HG02973 (cell line): ENCODE results near the gene SLC23A2.

Experiments
- ATAC-seq: cut with Tn5 transposase; IDR thresholded peaks from one replicate; pipeline ENCODE4 v1.9.1; 2021; ENCODE audit warnings: moderate library complexity; ENCODE audit not compliant: unreplicated experiment

The SLC23A2 gene

GRCh38 chr20:4905613-4906012 lies 95.7 kb downstream of the SLC23A2 start:
- ATAC-seq = no peak

- no peak for ATAC-seq
Measured at GRCh38 chr20:4905195-4905594, 96.1 kb downstream of the SLC23A2 start.

GRCh38 chr20:4904127-4904860 lies 97.0 kb downstream of the SLC23A2 start:
- ATAC-seq = no peak

GRCh38 chr20:4902788-4903187 lies 98.5 kb downstream of the SLC23A2 start:
- no peak for ATAC-seq

GRCh38 chr20:4901031-4901818 lies 100.1 kb downstream of the SLC23A2 start:
- ATAC-seq = no peak

- no peak for ATAC-seq
Measured at GRCh38 chr20:4898282-4899244, 102.7 kb downstream of the SLC23A2 start.

GRCh38 chr20:4897600-4897999 lies 103.7 kb downstream of the SLC23A2 start:
- ATAC-seq = no peak

- no peak for ATAC-seq
Measured at GRCh38 chr20:4896971-4897497, 104.3 kb downstream of the SLC23A2 start.

- ATAC-seq = no peak
Measured at GRCh38 chr20:4896119-4896702, 105.1 kb downstream of the SLC23A2 start.

GRCh38 chr20:4894981-4895381 lies 106.3 kb downstream of the SLC23A2 start:
- no peak for ATAC-seq

- ATAC-seq = no peak
Measured at GRCh38 chr20:4894409-4894808, 106.9 kb downstream of the SLC23A2 start.

GRCh38 chr20:4893709-4894108 lies 107.6 kb downstream of the SLC23A2 start:
- no peak for ATAC-seq

GRCh38 chr20:4891997-4892396 lies 109.3 kb downstream of the SLC23A2 start:
- no peak for ATAC-seq

GRCh38 chr20:4891190-4891763 lies 110.0 kb downstream of the SLC23A2 start:
- ATAC-seq = no peak

GRCh38 chr20:4889446-4889845 lies 111.9 kb downstream of the SLC23A2 start:
- no peak for ATAC-seq

GRCh38 chr20:4887586-4887985 lies 113.7 kb downstream of the SLC23A2 start:
- ATAC-seq = no peak

GRCh38 chr20:4886771-4887527 lies 114.4 kb downstream of the SLC23A2 start:
- no peak for ATAC-seq

GRCh38 chr20:4885877-4886276 lies 115.4 kb downstream of the SLC23A2 start:
- ATAC-seq = no peak

GRCh38 chr20:4883546-4883945 lies 117.8 kb downstream of the SLC23A2 start:
- no peak for ATAC-seq
